ENCODE data around the gene TAF11L11.
"Not testable (repeated sequence)": the region's sequence is repeated elsewhere in the genome, so short reads cannot be mapped to it uniquely, and the experiment has no call there.

Gene TAF11L11

DNA sequence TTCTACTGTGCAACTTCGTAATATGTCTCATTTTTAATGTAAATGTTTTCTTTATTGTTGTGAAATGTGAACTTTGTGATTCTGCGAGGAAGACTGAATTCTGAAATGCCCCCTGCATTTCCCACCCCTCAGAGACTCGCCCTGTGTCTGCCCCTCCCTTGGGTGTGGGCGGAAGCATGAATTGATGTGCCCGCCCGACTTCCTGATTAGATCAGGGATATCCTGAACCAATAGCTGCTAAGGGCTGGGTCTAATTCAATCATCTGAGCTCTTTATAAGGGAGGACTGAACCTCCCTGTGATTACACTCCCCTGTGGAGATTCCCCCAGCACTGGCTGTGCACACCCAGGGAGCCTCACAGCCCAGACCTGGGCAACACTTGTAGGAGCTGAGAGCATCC, at the start of gene TAF11L11:
TSS of gene TAF11L11 (plus strand) at position 304 of the 400 bp plus-strand sequence.
- DNase-seq, result not testable (repeated sequence)

DNA sequence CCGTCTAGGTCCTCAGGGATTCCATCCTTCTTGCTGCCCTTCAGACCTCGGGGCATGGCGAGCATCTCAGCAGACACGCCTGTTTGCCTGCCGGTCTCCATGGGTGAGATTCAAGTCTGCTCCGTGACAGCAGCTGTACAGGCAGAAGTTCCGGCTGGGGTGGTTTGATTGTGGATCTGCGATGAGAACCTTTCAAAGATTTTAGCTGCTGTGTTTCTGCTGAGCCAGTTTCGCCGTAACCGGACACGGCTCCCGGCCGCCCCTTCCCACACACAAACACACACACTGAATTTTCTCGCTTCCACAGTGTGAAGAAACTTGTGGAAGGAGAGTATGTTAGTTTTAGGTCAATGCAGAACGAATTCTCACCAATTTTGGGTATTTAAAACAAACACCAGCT, 18.3 kb upstream of the TAF11L11 start, which contains the start of gene TAF11L7:
TSS of gene TAF11L7 (minus strand) at position 101 of the 400 bp plus-strand sequence.
- not testable (repeated sequence) for DNase-seq

DNA sequence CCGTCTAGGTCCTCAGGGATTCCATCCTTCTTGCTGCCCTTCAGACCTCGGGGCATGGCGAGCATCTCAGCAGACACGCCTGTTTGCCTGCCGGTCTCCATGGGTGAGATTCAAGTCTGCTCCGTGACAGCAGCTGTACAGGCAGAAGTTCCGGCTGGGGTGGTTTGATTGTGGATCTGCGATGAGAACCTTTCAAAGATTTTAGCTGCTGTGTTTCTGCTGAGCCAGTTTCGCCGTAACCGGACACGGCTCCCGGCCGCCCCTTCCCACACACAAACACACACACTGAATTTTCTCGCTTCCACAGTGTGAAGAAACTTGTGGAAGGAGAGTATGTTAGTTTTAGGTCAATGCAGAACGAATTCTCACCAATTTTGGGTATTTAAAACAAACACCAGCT, 13.1 kb upstream of the TAF11L11 start, which contains the start of gene TAF11L8:
TSS of gene TAF11L8 (minus strand) at position 101 of the 400 bp plus-strand sequence.
- DNase-seq, result not testable (repeated sequence)

DNA sequence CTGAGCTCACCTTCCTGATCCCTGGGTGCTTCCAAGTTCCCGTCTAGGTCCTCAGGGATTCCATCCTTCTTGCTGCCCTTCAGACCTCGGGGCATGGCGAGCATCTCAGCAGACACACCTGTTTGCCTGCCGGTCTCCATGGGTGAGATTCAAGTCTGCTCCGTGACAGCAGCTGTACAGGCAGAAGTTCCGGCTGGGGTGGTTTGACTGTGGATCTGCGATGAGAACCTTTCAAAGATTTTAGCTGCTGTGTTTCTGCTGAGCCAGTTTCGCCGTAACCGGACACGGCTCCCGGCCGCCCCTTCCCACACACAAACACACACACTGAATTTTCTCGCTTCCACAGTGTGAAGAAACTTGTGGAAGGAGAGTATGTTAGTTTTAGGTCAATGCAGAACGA, 9.7 kb upstream of the TAF11L11 start, which contains the start of gene TAF11L9:
TSS of gene TAF11L9 (minus strand) at position 140 of the 400 bp plus-strand sequence.
- DNase-seq, result not testable (repeated sequence)

DNA sequence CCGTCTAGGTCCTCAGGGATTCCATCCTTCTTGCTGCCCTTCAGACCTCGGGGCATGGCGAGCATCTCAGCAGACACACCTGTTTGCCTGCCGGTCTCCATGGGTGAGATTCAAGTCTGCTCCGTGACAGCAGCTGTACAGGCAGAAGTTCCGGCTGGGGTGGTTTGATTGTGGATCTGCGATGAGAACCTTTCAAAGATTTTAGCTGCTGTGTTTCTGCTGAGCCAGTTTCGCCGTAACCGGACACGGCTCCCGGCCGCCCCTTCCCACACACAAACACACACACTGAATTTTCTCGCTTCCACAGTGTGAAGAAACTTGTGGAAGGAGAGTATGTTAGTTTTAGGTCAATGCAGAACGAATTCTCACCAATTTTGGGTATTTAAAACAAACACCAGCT, 6.3 kb upstream of the TAF11L11 start, which contains the start of gene TAF11L10:
TSS of gene TAF11L10 (minus strand) at position 101 of the 400 bp plus-strand sequence.
- DNase-seq, result not testable (repeated sequence)

DNA sequence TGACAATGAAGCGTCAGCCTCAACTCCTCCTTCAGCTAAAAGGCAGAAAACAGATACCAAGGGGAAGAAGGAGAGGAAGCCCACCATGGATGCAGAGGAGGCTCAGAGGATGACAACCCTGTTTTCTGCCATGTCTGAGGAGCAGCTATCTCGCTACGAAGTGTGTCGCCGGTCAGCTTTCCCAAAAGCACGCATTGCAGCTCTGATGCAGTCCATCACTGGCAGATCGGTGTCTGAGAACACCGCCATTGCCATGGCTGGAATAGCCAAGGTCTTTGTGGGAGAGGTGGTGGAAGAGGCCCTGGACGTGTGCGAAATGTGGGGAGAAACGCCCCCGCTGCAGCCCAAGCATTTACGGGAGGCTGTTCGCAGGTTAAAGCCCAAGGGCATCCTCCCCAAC, 968 bp downstream of the TAF11L11 start:
- DNase-seq, result no peak

DNA sequence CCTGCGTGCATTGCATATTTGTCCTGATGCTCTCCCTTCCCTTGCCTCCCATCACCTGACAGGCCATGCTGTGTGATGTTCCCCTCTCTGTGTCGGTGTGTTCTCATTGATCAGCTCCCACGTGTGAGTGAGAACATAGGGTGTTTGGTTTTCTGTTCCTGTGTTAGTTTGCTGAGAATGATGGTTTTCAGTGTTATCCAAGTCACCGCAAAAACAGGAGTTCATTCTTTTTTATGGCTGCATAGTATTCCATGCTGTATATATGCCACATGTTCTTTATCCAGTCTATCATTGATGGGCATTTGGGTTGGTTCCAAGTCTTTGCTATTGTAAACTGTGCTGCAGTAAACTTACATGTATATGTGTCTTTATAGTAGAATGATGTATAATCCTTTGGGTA, 3.5 kb downstream of the TAF11L11 start:
- DNase-seq, result not testable (repeated sequence)

DNA sequence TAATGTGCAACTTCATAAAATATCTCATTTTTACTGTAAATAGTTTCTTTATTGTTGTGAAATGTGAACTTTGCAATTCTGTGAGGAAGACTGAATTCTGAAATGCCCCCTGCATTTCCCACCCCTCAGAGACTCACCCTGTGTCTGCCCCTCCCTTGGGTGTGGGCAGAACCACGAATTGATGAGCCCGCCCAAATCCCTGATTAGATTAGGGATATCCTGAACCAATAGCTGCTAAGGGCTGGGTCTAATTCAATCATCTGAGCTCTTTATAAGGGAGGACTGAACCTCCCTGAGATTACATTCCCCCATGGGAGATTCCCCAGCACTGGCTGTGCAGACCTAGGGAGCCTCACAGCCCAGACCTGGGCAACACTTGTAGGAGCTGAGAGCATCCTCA, 6.1 kb downstream of the TAF11L11 start, which contains the start of gene TAF11L12:
TSS of gene TAF11L12 (plus strand) at position 301 of the 400 bp plus-strand sequence.
- DNase-seq, result not testable (repeated sequence)

DNA sequence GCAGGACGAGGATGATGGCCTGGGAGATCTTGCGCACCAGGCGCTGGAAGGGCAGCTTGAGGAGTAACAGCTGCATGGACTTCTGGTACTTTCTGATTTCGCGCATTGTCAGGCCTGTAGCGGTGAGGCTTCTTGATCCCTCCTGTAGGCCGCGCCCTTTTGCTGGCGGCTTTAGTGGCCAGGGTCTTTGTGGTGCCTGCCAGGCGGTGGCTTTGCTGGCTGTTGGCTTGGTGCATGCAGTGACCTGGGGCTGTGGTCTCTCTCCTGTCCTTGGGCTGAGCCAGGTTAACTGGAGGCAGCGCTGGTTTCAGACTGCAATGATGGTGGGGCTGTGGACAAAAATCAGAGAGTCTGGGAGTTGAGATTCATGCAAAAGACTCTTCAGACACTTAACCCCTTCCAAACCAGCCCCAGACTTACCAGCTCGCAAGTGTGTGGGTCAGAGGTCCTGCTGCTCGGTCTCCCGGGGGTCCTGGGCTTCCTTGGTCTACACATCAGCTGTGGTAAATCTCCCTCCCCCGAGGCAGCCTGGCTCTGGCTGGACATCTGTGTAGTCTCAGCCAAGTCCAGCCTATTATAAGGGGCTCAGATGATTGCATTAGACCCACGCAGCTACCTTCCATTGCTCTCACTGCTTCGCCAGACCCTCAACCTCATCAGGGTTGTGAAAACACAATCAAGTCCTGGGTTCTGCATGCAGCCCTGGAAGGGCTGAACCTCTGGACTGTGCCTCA, 11.1 kb downstream of the TAF11L11 start:
- DNase-seq, result no peak

DNA sequence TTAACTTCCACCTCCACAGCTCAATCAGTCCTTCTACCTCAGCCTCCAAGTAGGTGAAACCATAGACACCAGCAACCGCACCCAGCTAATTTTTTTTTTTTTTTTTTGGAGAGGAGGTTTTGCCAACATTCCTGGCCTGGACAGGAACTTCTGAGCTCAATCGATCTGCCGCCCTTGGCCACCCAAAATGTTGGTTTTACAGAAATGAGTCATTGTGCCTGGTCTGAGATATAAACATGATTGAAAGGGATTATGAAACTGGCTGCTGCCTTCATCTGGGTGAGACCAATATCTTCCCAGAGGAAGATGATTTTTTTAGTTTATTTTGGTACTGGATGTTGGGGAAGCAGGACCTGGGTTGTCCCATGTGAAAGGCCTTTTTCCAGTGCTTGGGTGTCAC, 15.4 kb downstream of the TAF11L11 start:
- DNase-seq, result no peak

DNA sequence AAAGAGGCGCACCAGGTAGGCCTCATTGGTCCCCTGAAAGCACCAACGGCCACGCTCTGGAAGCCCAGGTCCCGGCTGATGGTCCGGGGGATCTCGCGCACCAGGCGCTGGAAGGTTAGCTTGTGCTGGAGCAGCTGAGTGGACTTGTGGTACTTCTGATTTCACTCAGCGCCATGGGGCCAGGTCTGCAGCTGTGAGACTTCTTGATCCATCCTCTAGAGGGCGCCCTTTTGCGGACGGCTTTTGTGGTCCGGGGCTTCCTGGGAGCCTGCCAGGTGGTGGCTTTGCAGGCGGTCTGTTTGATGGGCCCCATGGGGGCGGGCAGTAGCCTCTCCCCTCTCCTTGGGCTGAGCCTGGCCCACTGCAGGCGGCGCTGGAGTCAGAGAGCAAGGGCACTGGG, 16.6 kb downstream of the TAF11L11 start:
- no peak for DNase-seq

DNA sequence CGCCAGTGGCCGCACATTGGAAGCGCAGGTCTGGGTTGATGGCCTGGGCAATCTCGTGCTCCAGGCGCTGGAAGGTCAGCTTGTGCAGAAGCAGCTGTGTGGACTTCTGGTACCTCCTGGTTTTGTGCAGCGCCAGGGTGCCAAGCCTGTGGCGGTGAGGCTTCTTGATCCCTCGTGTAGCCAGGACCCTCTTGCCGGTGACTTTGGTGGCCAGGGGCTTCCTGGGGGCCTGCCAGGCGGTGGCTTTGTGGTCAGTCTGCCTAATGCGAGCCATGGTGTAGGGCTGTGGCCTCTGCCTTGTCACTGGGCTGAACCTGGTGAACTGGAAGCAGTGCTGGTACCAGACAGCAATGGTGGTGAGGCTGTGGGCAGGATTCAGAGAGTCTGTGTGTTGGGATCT, 21.7 kb downstream of the TAF11L11 start:
- DNase-seq, result no peak

DNA sequence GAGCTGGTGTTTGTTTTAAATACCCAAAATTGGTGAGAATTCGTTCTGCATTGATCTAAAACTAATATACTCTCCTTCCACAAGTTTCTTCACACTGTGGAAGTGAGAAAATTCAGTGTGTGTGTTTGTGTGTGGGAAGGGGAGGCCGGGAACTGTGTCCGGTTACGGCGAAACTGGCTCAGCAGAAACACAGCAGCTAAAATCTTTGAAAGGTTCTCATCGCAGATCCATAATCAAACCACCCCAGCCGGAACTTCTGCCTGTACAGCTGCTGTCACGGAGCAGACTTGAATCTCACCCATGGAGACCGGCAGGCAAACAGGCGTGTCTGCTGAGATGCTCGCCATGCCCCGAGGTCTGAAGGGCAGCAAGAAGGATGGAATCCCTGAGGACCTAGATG, 27.8 kb downstream of the TAF11L11 start, which contains the start of gene TAF11L13:
TSS of gene TAF11L13 (plus strand) at position 301 of the 400 bp plus-strand sequence.
- not testable (repeated sequence) for DNase-seq

DNA sequence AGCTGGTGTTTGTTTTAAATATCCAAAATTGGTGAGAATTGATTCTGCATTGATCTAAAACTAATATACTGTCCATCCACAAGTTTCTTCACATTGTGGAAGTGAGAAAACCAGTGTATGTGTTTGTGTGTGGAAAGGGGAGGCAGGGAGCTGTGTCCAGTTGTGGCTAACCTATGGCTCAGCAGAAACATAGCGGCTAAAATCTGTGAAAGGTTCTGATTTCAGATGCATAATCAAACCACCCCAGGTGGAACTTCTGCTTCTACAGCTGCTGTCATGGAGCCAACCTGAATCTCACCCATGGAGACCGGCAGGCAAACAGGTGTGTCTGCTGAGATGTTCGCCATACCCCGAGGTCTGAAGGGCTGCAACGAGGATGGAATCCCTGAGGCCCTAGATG, 30.2 kb downstream of the TAF11L11 start, which contains the start of gene TAF11L14:
TSS of gene TAF11L14 (plus strand) at position 301 of the 400 bp plus-strand sequence.
- DNase-seq, result no peak

DNA sequence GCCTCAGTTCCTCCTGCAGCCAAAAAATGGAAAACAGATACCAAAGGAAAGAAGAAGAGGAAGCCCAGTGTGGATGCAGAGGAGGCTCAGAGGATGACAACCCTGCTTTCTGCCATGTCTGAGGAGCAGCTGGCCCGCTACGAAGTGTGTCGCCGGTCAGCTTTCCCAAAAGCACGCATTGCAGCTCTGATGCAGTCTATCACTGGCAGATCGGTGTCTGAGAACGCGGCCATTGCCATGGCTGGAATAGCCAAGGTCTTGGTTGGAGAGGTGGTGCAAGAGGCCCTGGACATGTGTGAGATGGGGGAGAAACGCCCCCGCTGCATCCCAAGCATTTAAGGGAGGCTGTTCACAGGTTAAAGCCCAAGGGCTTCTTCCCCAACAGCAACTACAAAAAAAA, 45.2 kb downstream of the TAF11L11 start:
- not testable (repeated sequence) for DNase-seq

DNA sequence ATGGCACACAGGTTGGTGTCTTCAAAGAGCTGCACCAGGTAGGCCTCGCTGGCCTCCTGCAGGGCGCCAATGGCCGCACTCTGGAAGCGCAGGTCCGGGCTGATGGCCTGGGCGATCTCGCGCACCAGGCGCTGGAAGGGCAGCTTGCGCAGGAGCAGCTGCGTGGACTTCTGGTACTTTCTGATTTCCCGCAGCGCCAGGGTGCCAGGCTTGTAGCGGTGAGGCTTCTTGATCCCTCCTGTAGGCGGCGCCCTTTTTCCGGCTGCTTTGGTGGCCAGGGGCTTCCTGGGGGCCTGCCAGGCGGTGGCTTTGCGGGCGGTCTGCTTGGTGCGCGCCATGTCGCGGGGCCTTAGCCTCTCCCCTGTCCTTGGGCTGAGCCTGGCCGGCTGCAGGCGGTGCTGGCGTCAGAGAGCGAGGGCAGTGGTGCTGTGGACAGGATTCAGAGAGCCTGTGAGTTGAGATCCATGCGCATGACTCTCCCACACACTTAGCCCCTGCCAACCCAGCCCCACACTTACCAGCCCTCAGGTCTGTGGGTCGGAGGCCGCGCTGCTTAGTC, 51.3 kb downstream of the TAF11L11 start:
- not testable (repeated sequence) for DNase-seq

All from Kasumi-1 (cell line).